Urothelium cell line (cell line): ENCODE measurements around the gene RBM26.

Experiments
- DNase-seq: peaks from one replicate; pipeline ENCODE4 v3.0.0; 2011; ENCODE audit warnings: low spot score, mixed read lengths
- FAIRE-seq: peaks from 2 replicates; lab custom pipeline; 2011; peaks lifted over from hg19 to GRCh38; lab: Jason Lieb, UNC

The RBM26 gene, protein sequence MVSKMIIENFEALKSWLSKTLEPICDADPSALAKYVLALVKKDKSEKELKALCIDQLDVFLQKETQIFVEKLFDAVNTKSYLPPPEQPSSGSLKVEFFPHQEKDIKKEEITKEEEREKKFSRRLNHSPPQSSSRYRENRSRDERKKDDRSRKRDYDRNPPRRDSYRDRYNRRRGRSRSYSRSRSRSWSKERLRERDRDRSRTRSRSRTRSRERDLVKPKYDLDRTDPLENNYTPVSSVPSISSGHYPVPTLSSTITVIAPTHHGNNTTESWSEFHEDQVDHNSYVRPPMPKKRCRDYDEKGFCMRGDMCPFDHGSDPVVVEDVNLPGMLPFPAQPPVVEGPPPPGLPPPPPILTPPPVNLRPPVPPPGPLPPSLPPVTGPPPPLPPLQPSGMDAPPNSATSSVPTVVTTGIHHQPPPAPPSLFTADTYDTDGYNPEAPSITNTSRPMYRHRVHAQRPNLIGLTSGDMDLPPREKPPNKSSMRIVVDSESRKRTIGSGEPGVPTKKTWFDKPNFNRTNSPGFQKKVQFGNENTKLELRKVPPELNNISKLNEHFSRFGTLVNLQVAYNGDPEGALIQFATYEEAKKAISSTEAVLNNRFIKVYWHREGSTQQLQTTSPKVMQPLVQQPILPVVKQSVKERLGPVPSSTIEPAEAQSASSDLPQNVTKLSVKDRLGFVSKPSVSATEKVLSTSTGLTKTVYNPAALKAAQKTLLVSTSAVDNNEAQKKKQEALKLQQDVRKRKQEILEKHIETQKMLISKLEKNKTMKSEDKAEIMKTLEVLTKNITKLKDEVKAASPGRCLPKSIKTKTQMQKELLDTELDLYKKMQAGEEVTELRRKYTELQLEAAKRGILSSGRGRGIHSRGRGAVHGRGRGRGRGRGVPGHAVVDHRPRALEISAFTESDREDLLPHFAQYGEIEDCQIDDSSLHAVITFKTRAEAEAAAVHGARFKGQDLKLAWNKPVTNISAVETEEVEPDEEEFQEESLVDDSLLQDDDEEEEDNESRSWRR

DNA sequence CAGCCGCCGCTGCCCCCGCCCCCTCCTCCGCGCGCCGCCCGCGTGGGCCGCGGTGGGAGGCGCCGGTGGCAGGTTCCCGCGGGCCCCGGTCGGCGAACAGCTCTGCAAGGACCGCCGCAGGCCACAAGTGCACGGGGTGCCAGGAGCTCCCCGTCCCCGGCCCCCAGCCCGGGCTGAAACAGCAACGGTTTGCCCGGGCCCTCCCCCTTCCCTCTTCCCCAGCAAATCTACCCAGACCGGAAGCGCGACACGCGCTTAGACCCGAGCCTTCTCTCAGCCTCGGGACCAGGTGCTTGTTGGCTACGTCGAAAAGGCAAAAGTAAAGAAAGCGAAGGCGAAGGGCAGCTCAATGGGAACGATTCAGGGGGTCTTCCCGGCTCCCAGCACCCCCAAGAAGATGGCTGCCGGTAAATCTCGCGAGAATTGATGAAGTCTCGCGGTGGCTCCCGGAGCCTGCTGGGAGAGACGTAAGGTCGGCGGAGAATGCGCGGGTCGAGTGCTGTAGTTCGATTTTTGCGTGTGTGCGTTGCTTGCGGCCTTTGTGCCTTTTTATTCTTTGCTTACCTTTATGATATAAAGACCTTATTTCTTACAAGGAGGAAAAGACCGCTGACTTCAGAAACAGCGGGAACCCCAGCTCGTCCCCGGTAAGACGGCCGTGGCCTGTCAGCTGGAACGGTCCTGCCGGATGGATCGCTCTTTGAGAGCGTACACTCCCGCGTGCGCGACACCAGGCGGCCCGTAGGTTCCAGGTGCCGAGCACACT is at the start of gene RBM26:
Gene RBM26 (minus strand): TSS at position 425 of the 766 bp plus-strand sequence. CDS start 481 bp downstream, outside the sequence.
- FAIRE-seq (no peak), DNase-seq (peak; percentile 88)

DNA sequence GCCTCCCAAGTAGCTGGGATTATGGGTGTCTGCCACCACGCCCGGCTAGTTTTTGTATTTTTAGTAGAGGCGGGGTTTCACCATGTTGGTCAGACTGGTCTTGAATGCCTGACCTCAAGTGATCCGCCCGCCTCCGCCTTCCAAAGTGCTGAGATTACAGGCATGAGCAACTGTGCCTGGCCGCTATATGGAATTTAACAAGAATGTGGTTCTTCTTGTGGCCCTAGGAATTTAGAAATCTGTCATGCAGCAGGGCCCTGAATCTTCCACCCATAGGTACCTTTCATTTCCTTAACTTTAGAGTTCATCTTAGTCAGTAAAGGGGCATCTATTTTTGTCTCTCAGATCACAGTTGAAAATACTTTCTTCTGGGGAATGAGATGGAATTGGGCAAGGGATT is 49.3 kb upstream of the RBM26 start:
- DNase-seq (no peak), FAIRE-seq (no peak)

DNA sequence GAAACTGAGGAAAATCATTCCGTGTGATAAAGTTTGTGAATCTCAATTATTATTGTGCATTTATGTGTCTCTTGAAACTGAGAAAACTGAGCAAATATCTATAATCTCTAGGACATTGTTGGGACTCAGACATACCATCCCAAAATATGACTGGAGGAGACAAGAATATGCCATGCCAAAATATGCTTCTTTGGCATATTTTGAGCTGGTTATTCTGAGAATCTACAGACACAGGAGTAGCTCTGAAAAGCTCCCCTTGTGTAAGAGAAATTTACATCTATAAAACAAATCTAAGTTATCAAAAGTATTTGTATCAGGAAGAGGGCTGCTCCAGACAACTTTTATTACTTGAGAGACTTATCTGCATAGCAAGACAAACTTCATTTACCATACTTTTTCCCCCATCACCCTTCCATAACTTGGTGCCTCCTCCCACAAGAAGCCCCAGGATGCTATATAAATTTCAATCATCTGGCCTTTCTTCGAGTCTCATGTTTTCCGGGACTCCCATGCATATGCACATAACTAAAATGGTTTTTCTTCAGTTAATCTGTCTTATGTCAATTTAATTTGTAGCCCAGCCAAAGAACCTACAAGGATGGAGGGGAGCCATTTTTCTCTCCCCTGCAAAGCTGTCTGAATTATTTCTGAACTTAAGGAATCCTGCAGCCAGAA is 46.3 kb upstream of the RBM26 start:
- FAIRE-seq (no peak), DNase-seq (no peak)

DNA sequence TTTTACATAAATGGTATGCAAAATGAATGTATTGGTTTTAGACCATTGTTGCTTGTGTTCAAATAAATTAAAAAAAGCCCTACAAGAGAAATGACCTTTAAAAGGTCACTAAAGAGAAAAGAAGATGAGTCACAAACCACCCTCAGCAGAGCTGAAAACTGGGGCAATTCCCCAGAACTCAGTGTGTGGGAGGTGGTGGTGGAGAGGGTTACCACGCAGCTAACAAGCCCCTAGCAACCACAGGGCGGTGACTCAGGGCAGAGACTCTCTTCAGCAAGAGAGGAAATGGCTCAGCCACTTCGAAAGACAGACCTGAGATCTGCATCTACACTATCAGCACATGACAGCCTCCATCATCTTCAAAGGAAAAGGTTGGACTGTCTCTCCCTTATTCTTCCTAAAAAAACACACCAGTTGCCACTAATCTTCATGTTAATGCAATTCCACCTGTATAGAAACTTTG is 45.5 kb upstream of the RBM26 start:
- FAIRE-seq = no peak
- peak; percentile 70 for DNase-seq

DNA sequence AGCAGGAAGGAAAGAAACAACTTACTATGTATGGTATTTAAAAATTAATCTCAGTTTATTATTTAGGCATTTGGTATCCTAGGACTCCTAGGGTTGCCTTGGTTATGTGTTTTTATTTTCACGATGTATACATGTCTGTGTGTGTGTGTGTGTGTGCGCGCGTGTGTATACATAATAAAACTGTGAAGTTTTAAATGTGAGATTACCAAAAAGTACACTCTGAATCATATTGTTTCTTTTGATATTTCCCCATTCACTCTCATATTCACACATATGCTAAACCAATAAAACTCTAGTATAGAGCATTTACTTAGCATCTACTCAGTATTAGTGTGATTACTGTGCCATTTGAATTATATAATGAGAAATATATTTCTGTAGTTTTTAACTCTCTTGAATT is 44.1 kb upstream of the RBM26 start:
- no peak for DNase-seq
- no peak for FAIRE-seq

DNA sequence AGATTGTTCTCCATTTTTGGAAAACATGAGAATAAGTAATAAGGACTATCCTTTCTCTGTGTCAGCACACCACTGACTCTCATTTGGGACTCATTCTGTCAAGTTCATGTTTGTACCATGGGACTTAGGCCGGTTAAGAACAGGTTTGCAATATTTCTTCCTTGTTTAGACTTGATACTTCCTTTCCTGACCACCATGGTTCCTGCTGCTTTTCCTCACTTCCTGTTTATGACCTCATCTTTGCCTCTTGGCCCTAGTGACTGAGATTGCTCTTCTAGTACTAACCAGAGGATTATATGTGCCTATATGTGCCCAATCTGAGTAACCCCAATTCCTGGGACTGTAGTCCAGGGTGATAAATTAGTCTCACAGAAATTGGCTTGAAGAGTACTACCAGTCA is 42.4 kb upstream of the RBM26 start:
- FAIRE-seq (no peak), DNase-seq (no peak)

DNA sequence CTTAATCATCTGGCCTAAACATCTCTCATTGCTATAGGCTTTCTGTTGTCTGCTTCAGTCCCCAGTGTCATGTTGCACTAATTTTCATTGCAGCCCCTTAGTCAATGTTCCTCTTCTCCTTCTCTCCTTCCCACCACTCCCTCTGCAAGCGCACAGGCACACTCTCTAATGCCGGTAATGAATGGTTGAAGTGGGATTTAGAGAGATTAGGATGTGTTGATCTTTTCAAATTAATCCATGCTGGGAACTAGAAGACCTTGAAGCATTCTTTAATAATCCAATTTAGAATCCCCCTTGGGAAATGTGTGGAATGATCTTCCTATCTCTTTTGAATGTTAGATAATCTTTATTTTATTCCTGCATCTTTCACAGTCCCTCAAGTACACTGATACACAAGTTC is 41.7 kb upstream of the RBM26 start:
- no peak for FAIRE-seq
- DNase-seq = no peak

DNA sequence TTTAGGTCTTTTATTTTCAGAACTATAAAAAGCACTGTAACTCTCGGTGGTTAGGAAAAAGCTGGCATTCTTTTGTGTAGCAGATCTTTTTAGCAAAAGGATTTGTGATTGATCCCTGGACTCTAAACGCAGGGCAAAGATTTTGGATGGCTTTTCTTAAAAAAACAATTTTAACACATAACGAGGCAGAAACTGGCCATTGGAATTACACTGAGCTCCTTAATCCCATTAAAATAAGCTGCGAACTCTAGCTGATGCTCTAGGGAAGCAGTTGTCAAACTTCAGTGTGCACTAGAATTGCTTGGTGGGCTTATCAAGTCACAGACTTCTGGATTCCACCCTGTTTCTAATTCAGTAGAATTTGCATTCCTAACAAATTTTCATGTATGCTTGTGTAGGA is 41.1 kb upstream of the RBM26 start:
- no peak for FAIRE-seq

DNA sequence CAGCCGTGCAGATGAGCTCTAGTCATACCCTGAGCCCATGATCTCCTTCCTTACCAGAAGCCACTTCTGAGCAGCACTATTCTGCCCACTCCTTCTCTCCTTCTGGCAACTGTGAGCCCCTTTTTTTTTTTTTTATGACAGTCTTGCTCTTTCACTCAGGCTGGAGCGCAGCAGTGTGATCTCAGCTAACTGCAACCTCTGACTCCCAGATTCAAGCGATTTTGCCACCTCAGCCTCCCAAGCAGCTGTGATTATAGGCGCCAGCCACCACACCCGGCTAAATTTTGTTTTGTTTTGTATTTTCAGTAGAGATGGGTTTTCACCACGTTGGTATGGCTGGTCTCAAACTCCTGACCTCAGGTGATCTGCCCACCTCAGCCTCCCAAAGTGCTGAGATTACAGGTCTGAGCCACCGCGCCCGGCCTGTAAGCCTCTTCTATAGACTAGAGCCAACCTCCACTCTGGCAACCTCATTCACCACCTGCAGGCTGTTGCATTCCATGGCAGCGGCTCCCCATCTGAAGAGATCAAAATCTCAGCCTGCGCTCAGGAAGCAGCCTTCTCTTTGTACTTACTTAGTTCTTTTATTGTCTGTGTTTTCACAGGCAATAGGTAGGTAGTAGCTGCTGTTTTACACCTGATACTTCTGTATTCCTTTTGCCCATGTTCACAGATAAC is 40.1 kb upstream of the RBM26 start:
- DNase-seq = no peak
- FAIRE-seq = no peak

More for the DNA sequence above, 41.1 kb upstream of the RBM26 start:
- DNase-seq = no peak

DNA sequence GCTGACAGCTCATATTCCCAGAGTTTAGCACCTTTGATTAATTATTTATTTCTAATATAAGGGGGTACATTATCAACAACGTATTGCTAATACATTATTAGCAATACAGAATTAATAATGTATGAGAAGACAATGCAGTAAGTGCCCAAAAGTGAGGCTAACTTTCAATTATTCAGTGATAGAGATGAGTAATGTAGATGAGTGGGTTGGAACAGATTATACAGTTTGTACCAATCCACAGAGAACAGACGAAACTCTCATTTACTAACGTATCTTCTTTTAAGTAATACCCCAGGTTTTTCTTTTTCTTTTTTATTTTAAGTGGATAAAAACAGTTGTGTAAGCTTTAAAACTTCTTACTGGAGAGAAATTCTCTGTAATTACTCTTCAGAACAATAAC is 36.7 kb upstream of the RBM26 start:
- no peak for DNase-seq
- no peak for FAIRE-seq

DNA sequence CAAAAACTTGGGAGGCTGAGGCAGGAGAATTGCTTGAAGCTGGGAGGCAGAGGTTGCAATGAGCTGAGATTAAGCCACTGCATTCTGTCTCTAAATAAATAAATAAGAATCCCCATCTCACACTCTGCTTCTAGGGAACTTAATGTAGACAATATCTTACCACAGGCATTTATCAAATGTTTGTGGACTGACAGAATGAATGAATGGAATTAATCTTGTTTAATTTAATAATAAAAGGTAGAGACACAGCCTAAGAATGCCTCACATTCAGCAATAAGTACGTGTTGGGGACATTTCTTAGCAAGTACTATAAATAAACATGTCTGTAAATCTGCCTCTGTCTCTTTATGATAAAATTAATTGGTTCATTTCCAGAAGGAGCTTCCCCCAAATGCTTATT is 36.2 kb upstream of the RBM26 start:
- FAIRE-seq = no peak
- no peak for DNase-seq

DNA sequence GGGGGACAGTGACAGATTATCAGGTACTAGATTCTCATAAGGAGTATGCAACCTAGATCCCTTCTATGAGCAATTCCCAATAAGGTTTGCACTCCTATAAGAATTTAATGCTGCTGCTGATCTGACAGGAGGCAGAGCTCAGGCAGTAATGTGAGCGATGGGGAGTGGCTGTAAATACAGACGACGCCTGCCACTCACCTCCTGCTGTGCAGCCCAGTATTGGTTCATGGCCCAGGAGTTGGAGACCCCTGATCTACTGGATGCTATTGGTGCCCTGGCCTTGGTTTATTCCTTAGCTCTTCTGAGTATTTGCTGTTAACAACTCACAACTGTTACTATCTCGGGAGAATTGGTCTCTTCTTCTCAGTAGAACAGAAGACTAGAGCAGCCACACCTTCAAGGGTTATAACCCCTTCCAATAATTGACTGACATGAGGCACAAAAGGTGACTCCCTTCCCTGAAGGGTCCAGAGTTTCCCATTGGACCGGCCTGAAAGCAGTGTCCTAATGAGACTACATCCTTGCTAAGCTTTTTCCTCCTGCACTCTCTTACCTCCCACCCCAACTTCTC is 35.0 kb upstream of the RBM26 start:
- FAIRE-seq = no peak
- no peak for DNase-seq

DNA sequence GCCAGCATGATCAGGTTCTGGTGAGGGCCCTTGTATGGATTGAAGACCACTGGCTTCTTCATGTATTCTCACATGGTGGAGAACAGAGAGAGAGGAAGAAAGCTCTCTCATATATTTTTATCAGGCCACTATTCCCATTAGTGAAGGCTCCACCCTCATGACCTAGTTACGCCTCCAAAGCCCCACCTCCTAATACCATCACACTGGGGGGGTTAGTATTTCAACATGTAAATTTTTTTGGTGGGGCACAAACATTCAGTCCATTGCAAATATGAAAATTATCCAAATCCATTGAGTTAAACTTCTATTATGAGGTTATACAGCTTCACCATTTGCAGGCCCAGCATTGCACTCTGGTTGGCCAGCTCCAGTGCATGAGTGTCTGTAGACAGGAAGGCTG is 33.2 kb upstream of the RBM26 start:
- DNase-seq (no peak), FAIRE-seq (no peak)

DNA sequence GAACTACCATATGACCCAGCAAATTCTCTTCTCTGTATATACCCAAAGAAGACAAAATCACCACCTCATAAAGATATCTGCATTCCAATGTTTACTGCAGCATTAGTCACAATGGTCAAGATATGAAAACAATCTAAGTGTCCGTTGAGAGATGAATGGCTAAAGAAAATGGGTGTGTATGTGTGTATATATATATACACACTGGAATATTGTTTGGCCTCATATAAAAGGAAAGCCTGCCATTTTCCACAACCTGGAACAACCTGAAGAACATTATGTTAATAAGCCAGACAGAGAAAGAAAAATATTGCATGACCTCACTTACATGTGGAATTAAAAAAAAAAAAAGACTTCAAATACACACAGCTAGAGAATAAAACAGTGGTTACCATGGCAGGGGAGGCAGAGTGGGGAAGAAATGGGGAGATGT is 29.5 kb upstream of the RBM26 start:
- DNase-seq (no peak), FAIRE-seq (no peak)

DNA sequence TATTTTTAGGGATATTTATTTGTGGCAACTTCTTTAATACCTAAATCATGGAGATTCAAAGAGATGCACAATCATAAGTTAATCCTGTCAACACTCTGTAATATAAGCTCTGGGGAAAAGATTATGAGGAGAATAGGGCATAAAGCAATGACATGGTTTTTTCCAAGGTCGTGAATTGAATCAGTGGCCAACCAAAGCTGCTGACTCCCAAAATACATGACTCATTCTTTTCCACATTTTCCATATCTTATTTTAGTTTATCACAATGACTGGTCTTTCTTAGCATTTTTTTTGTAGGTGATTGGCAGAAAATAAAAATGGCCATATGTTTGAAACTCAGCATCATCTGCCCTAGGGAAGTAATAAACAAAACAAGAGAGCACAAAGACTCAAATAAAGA is 28.5 kb upstream of the RBM26 start:
- FAIRE-seq (no peak), DNase-seq (no peak)

DNA sequence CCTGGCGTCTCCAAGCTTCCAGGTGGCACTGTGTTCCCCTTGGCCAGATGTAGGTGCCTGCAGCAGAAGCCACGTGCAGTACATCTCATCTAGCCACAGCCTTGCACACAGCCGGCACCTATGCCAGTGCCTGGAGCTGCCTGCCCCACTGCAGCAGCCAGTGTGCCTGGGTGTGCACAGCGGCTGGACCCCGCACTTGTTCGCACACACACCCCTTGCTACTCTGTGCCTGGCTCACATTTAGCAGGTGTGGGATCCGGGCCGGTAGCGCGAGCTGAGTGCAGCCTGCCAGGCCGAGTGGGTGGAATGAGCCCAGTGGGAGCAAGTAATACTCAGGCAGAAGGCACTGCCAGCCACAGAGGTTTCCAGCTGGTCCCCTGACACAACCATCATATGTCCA is 26.9 kb upstream of the RBM26 start:
- DNase-seq (no peak), FAIRE-seq (no peak)

DNA sequence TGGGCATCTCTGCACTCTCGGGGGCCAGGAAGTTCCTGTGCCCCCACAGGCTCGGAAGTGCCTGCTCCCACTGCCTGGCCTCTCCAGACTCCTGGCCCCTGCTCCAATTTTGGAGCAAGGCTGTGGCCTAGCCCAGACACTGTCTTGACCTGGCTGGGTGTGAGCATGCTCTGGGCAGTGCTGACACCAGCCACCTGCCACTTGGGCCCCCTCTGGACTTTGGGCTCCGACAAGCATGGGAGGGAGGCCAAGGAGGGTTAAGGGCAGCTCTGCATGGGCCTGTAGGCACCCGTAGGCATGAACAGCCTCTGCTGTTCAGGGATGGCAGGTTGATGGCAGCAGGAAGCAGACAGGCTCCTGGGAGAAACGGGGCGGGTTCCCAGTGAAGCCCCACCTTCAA is 26.0 kb upstream of the RBM26 start:
- DNase-seq = no peak
- FAIRE-seq = no peak

DNA sequence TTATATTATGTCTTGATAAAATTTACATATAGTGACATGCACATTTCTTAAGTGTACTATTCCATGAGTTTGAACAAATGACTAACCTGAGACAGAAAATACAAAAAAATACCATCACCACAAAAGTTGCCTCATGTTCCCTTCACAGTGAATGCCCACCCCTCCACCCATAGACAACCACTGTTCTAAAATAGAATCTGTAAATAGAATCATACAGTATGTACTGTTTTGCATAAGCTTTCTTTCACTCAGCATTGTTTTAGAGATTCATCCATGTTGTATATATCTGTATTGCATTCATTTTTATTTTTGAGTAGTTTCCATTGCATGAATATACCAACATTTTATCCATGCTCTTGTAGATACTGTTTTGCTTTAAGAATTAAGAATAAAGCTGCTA is 23.3 kb upstream of the RBM26 start:
- DNase-seq = no peak
- no peak for FAIRE-seq

DNA sequence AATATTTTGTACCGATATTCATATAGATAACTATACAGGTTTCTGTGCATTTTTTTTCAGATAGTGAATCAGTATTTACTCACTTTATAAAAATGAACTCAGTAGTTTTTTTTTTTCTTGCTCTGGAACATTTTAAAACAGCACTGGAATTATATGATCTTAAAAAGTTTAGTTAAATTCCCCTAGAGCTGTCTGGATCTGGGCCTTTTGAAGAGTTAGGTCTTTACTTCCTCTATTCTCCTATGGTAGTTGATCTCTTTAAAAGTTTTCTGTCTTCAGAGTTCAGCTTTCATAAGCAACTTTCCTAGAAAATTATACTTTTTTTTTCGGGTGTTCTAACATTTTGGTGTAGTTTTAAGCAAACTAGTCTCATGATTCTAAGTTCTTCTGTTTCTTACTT is 21.8 kb upstream of the RBM26 start:
- DNase-seq (no peak), FAIRE-seq (no peak)
